Peyer's patch (tissue), 4 donors: ENCODE results near the gene SLC9A4. TPM values are rescaled to one million over a fixed set of nuclear protein-coding genes. Genes with fewer than 3 reads are reported as not detected.
A peak's percentile ranks its signal among the peaks of the same experiment; 100 is the strongest.

Experiments used
- DNase-seq, 3 donors: peaks; one replicate each; pipeline ENCODE4 v3.0.0-alpha.2; 2017 to 2019
- H3K27ac ChIP-seq, 4 donors: fragments of 200-600 bp; sonication (generic); one replicate each; pipeline ENCODE4 v1.5.1; 2016 to 2019
- H3K27me3 ChIP-seq, 2 donors: fragments of 200-600 bp; sonication (generic); one replicate each; pipeline ENCODE4 v1.5.1; 2019
- H3K36me3 ChIP-seq, 3 donors: fragments of 200-600 bp; sonication (generic); one replicate each; pipeline ENCODE4 v1.5.1; 2016 to 2019
- H3K4me1 ChIP-seq, 4 donors: fragments of 200-600 bp; sonication (generic); one replicate each; pipeline ENCODE4 v1.5.1; 2016 to 2019
- H3K4me3 ChIP-seq, 4 donors: fragments of 200-600 bp; sonication (generic); 1 replicate in 3 of 4; 2 replicates in 1 of 4; pipeline ENCODE4 v1.5.1; 2016 to 2019; ENCODE audit warnings: mild to moderate bottlenecking in 1 of 4
- H3K9me3 ChIP-seq, 4 donors: fragments of 200-600 bp; sonication (generic); one replicate each; pipeline ENCODE4 v1.5.1; 2016 to 2019; ENCODE audit warnings: mild to moderate bottlenecking in 1 of 4
- POLR2A ChIP-seq, 2 donors: fragments of 450-650 bp; IDR thresholded peaks; one replicate each; pipeline ENCODE4 v1.5.1; 2017; ENCODE audit warnings: antibody characterized with exemption in 2 of 2, mild to moderate bottlenecking in 2 of 2, moderate library complexity in 2 of 2
- total RNA-seq, 4 donors: library from RNA; depleted of rRNA; stranded (reverse); fragments of >200 nt; gene quantifications; one replicate each; pipeline ENCODE4 v1.1.0, GENCODE V29; 2016
- TF ChIP-seq, protein P1 (sequence below), 6 experiments: fragments of 450-650 bp in 4 of 6; fragments of 200-600 bp in 2 of 6; sonication (generic) in 1 of 6; IDR thresholded peaks; one replicate each; pipeline ENCODE4 v1.5.1; 2017 to 2019; ENCODE audit warnings: antibody characterized with exemption in 6 of 6, mild to moderate bottlenecking in 3 of 6, moderate library complexity in 1 of 6

Gene SLC9A4
- not detected for total RNA-seq

DNA sequence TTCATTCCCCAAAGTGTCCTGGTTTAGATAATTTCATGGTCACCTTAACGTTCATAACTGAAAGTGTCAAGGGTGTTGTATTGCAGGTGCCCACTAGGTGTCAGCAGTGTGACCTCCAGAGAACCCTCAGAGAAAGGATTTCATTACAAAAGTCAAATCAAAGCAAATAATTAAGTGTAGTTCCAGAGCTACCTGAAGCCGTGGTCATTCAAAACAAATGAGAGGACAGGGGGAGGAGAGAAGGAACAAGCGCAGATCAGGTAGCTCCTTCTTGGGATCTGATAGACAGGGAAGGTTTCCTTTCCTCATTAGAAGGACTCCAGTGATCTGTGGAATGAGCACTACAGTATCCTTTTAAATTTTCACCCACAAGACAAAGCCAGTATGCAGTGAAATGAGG is at the start of gene SLC9A4:
SLC9A4 (plus strand) TSS at position 207 of the 400 bp plus-strand sequence. CDS start 534 bp downstream, outside the sequence.
- no peaks in the 10 kb centered on the region for H3K27me3 ChIP-seq
- no peaks in the 10 kb centered on the region for H3K4me1 ChIP-seq
- no peak within 1 kb of the TSS for H3K4me3 ChIP-seq
- peak in 2 of 3 donors; percentile 28 to 85 for DNase-seq
- no peaks in the 10 kb centered on the region for H3K36me3 ChIP-seq
- H3K27ac ChIP-seq = no peak within 1 kb of the TSS
- no peaks in the 10 kb centered on the region for H3K9me3 ChIP-seq
- TF ChIP-seq, protein P1, sequence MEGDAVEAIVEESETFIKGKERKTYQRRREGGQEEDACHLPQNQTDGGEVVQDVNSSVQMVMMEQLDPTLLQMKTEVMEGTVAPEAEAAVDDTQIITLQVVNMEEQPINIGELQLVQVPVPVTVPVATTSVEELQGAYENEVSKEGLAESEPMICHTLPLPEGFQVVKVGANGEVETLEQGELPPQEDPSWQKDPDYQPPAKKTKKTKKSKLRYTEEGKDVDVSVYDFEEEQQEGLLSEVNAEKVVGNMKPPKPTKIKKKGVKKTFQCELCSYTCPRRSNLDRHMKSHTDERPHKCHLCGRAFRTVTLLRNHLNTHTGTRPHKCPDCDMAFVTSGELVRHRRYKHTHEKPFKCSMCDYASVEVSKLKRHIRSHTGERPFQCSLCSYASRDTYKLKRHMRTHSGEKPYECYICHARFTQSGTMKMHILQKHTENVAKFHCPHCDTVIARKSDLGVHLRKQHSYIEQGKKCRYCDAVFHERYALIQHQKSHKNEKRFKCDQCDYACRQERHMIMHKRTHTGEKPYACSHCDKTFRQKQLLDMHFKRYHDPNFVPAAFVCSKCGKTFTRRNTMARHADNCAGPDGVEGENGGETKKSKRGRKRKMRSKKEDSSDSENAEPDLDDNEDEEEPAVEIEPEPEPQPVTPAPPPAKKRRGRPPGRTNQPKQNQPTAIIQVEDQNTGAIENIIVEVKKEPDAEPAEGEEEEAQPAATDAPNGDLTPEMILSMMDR (IDR thresholded peaks at IDR 0.05) = peak; percentile 56 to 92 (median 86)
- no peak for TF ChIP-seq POLR2A (IDR thresholded peaks at IDR 0.05)

GRCh38 chr2:102423368-102423767 is 49.7 kb upstream of the SLC9A4 start:
- H3K36me3 ChIP-seq = no peaks in the 10 kb centered on the region
- H3K4me1 ChIP-seq = peaks cover 0 to 13% (median 0%) of the 10 kb centered on the region in 4 donors
- no peak overlapping the region for H3K4me3 ChIP-seq
- no peak for DNase-seq
- no peaks in the 10 kb centered on the region for H3K27me3 ChIP-seq
- peak overlapping the region in 1 of 4 donors; percentile 78 for H3K27ac ChIP-seq
- TF ChIP-seq, protein P1 (IDR thresholded peaks at IDR 0.05) = no peak
- TF ChIP-seq POLR2A (IDR thresholded peaks at IDR 0.05) = no peak
- H3K9me3 ChIP-seq = no peaks in the 10 kb centered on the region

DNA sequence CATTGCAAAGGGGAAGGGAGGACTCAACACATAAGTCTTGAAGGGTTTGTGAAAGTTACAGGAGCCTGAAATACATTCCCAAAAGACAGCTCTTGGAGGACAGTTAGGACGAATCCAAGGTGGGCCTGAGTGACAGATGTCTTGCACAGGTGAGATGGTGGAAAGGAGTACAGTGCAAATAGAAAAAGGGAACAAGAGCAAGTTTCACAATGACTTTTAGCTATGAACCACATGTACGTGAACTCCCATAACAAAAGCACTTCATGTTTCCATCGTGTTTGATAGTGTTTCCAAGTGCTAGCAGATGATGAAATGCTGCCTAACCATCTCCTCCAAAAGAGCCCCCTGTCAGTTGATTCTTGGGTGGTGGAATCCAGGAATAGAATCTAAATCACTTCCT is 48.3 kb upstream of the SLC9A4 start:
- Histone ChIP-seq H3K36me3 (no peaks in the 10 kb centered on the region), H3K27ac (peak overlapping the region in 2 of 4 donors; percentile 8 to 25), H3K4me3 (no peak overlapping the region), H3K27me3 (no peaks in the 10 kb centered on the region), H3K9me3 (no peaks in the 10 kb centered on the region), H3K4me1 (peaks cover 0 to 13% (median 0%) of the 10 kb centered on the region in 4 donors)
- no peak for TF ChIP-seq POLR2A (IDR thresholded peaks at IDR 0.05)
- TF ChIP-seq, protein P1 (IDR thresholded peaks at IDR 0.05) = no peak
- DNase-seq = no peak

DNA sequence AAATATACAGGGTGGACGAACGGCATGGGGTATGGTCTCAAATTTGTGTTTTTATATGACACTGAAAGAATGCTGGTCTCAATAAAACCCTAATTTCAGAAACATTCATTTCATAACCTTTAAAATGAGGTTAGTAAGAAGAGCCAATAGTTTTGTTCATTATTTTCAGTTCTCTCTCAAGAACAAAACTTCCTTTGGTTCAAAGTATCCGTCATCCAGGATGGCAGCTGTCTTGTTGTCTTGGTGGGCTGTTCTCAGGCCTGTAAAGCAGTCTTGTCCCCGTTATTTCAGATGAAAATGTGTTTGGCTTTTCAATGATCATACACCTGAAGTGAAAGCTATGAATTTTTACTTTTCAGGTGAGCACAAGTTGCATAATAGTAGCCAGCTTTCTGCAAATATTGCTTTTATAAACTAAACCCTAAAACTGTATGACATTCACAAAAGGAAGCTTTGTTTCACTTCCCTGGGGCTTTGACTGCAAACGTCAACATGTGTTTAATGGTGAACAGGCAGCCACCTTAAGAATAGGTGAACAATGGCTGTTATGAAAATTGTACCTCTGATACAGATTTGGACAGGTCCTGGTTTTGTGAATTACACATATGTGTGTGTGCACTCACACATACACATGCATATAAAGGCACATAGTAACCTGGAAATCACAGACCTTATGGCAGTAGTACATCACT is 47.4 kb upstream of the SLC9A4 start:
- H3K36me3 ChIP-seq = no peaks in the 10 kb centered on the region
- no peak overlapping the region for H3K4me3 ChIP-seq
- TF ChIP-seq POLR2A (IDR thresholded peaks at IDR 0.05) = no peak
- TF ChIP-seq, protein P1 (IDR thresholded peaks at IDR 0.05) = no peak
- H3K27me3 ChIP-seq = no peaks in the 10 kb centered on the region
- H3K9me3 ChIP-seq = no peaks in the 10 kb centered on the region
- peaks cover 0 to 13% (median 0%) of the 10 kb centered on the region in 4 donors for H3K4me1 ChIP-seq
- H3K27ac ChIP-seq = peak overlapping the region in 2 of 4 donors; percentile 41 to 56
- no peak for DNase-seq

- no peak overlapping the region for H3K27ac ChIP-seq
- TF ChIP-seq, protein P1 (IDR thresholded peaks at IDR 0.05) = no peak
- TF ChIP-seq POLR2A (IDR thresholded peaks at IDR 0.05) = no peak
- H3K9me3 ChIP-seq = no peaks in the 10 kb centered on the region
- peaks cover 0 to 13% (median 0%) of the 10 kb centered on the region in 4 donors for H3K4me1 ChIP-seq
- no peak for DNase-seq
- H3K36me3 ChIP-seq = no peaks in the 10 kb centered on the region
- H3K4me3 ChIP-seq = no peak overlapping the region
- no peaks in the 10 kb centered on the region for H3K27me3 ChIP-seq
Observed at GRCh38 chr2:102427249-102427648, 45.8 kb upstream of the SLC9A4 start.
